CD4-positive, alpha-beta T cell treated with Interleukin-17A for 4 hours (primary cell): Measurements from ENCODE around the gene PKDCC.
"Not testable (repeated sequence)": the region's sequence is repeated elsewhere in the genome, so short reads cannot be mapped to it uniquely, and the experiment has no call there.

Experiments used
- DNase-seq: peaks from one replicate; pipeline ENCODE4 v3.0.0-alpha.2; 2020; ENCODE audit warnings: mixed read lengths

Gene PKDCC

DNA sequence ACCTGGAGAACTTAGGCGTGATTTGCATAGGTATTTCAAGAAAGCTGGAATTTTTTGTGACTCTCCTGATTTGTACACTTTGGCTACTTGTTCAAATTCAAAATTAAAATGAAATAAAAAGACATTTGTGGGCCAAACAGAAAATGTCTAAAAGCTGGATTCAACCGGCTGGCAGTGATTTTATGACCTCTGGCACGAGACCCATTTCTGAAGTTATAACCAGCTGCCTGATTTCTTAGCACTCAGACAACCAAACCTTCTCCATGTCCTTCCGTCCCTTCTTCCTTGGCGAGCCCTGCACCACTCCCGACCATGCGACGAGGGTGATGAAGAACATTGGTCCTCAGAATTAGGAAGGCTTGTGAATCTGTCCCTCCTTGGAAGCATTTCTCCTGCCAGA lies 19.7 kb downstream of the PKDCC start:
- no peak for DNase-seq

DNA sequence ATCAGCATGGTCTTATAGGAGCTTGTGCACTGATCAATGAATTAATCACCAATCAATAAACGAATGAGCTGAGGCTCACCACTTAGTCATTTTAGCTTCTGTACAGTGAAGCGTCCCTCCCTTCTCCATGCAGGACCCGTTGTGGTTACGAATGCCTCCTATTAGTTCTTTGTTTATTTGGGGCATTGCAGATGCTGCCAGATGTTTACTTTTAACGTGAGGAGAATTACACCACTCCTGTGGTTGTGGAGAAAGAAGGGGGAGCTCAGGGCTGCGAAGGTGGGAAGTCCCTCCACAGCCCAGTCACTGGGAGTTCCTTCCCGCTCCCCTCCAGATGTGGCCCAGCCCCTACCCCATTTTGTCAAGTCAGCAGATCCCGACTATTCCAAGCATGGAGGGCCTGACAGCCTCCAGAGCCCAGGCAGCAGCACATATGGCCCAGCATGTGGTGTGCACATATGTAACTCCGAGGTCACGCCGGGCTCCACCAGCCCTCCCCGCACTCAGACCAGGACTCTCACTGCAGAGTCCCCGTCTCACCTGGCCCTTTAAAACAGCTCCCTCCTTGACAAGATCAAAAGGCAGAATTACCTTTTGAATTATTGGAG lies 20.9 kb downstream of the PKDCC start:
- DNase-seq: no peak

- no peak for DNase-seq
Observed at GRCh38 chr2:42069568-42069967, 21.7 kb downstream of the PKDCC start.

- DNase-seq: no peak
Observed at GRCh38 chr2:42071791-42072190, 24.0 kb downstream of the PKDCC start.

- DNase-seq: no peak
Observed at GRCh38 chr2:42072349-42073118, 24.7 kb downstream of the PKDCC start.

- DNase-seq: no peak
Observed at GRCh38 chr2:42073739-42074503, 26.1 kb downstream of the PKDCC start.

- DNase-seq: no peak
Observed at GRCh38 chr2:42074661-42075060, 26.8 kb downstream of the PKDCC start.

GRCh38 chr2:42076357-42077225 lies 28.8 kb downstream of the PKDCC start:
- no peak for DNase-seq

DNA sequence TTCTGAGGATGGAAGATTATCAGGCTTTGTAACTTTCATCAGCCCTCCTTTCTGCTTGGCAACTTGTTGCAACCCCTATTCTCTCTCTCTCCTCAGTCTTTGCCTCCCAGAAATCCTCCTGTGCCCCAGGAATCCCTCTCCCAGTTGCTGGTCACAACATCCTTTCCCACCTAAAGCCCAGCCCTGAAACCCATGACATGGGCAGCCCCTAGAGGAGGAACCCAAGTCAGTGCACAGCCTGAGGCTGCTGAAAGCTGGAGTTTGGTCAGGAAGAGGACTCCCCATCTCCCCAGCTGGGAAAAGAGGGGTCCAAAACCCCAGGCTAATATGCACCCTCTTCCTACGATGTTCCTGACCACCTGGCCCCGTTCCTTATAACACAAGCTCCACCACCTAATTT lies 29.5 kb downstream of the PKDCC start:
- DNase-seq: no peak

- no peak for DNase-seq
Observed at GRCh38 chr2:42079737-42080287, 32.0 kb downstream of the PKDCC start.

DNA sequence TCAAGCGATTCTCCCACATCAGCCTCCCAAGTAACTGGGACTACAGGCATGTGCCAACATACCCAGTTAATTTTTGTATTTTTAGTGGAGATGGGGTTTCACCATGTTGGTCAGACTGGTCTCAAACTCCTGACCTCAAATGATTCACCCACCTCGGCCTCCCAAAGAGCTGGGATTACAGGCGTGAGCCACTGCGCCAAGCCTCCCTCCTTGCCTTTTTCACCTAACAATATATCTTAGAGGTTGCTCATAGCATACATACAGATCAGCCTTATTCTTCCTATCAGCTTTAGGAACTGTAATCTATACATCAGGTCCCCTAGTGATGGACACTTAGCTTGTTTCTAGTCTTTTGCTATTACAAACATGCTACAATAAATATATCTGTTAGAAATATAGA lies 33.3 kb downstream of the PKDCC start:
- not testable (repeated sequence) for DNase-seq

GRCh38 chr2:42082016-42082415 lies 34.2 kb downstream of the PKDCC start:
- no peak for DNase-seq

GRCh38 chr2:42084231-42084671 lies 36.4 kb downstream of the PKDCC start:
- no peak for DNase-seq

- DNase-seq: not testable (repeated sequence)
Observed at GRCh38 chr2:42085070-42085469, 37.2 kb downstream of the PKDCC start.

GRCh38 chr2:42085706-42086487 lies 38.1 kb downstream of the PKDCC start:
- no peak for DNase-seq

GRCh38 chr2:42086500-42086953 lies 38.7 kb downstream of the PKDCC start:
- DNase-seq: peak; percentile 46

- no peak for DNase-seq
Observed at GRCh38 chr2:42087137-42087856, 39.5 kb downstream of the PKDCC start.

- DNase-seq: no peak
Observed at GRCh38 chr2:42087857-42088195, 40.0 kb downstream of the PKDCC start.

DNA sequence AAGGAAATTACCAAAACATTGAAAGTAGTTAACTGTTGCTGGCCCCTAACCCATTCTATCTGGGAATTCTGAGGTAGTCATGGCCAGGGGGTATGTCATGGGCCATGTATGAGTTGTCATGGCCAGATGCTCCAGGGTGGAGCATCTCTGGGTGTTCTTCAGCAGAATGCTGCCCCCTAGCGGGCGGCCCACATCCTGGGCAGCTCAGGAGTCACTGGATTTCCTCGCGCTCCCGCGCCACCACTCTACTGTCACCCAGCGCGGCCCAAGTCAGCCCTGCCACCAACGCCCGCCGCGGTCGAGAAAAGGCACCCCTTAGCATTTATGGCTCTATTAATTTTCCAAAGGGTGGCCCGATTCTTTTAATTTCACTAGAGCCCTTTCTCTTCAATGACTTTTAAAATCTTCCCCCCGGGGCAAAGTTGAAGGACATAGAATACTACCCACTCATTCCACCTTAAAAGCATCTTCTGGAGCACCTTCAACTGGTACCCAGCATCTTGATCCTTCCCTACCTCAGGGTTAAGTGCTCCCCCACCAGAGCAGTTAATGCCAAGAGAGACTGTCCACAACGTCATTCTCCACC lies 41.6 kb downstream of the PKDCC start:
- DNase-seq: peak; percentile 51

GRCh38 chr2:42090216-42090615 lies 42.4 kb downstream of the PKDCC start:
- DNase-seq: no peak

DNA sequence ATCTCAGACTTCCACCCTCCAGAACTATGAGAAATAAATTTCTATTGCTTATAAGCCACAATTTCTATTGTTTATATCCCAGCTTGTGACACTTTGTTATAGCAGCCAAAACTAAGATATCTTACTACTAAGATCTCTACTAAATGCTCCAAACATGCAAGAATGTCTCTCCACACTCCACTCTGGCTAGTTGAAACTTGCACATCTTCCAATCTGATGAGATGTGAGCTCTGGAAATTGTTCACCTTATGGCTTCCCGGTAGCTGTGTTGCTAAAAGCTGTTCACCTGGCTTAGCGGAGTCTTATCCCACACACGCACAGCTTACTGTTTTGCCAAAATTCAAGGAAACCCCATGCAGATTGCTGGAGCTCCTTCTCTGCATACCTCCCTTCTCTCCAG lies 43.9 kb downstream of the PKDCC start:
- no peak for DNase-seq
